Spleen (tissue), 7 donors: ENCODE results near the gene TMEM30A.

Experiments
- CTCF ChIP-seq, 11 experiments: fragments of 200-600 bp in 7 of 11; fragments of 450-650 bp in 4 of 11; sonication (generic) in 4 of 11; IDR thresholded peaks in 8 of 11; conservative IDR thresholded peaks in 3 of 11; 1 replicate in 7 of 11; 2 replicates in 4 of 11; pipeline versions ENCODE4 v1.4.0 to v1.8.0; 2016 to 2021; ENCODE audit warnings: antibody characterized with exemption in 11 of 11, inconsistent platforms in 4 of 11, mild to moderate bottlenecking in 1 of 11
- POLR2A ChIP-seq, 3 donors: fragments of 450-650 bp; IDR thresholded peaks; one replicate each; pipeline ENCODE4 v1.5.1; 2017; ENCODE audit warnings: antibody characterized with exemption in 3 of 3, mild to moderate bottlenecking in 1 of 3
- POLR2AphosphoS5 ChIP-seq, 3 donors: sonication (generic); formaldehyde crosslinking; IDR thresholded peaks; one replicate each; pipeline ENCODE4 v1.5.1; 2017; ENCODE audit warnings: antibody characterized with exemption in 3 of 3
- donor health status: DM: no; HTN: no; CAD: no; lungs with moderate emphysema.
- donor health status: DM: no; HTN: no; CAD: no.
- donor health status: DM: no; HTN: no; CAD: no.

DNA sequence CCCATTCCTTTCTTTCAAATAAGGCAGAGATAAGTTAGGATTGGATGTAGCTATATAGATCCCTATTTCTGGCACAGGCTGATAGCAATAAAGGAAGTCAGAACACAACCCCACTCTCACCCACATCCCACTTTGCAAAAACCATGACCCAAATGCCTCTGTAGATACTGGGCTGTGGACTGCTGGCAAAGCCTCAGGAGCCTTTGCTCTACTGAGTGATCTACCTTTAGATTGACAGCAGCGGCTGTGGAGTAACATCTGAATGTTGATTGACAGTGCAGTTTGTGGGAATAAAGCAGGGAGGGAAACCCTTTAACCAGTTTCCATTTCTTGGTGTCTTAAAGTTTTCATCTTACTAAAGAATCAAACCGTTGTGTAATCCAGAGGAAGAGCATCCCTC lies 6.7 kb upstream of the TMEM30A start:
- no peak for TF ChIP-seq CTCF (IDR thresholded peaks at IDR 0.05 in 8 of 11, conservative IDR thresholded peaks at IDR 0.05 in 3 of 11)
- TF ChIP-seq POLR2A (IDR thresholded peaks at IDR 0.05): no peak
- no peak for TF ChIP-seq POLR2AphosphoS5 (IDR thresholded peaks at IDR 0.05)
